A549 (cell line): ENCODE measurements around the gene GRIA1. TPM values are rescaled to one million over a fixed set of nuclear protein-coding genes. Genes with fewer than 3 reads are reported as not detected.

Experiments used
- ATAC-seq, 2 experiments: fragments of 200-7000 bp in 1 of 2; fragments of >200 bp in 1 of 2; cut with Nextera tagmentation in 1 of 2; cut with Tn5 transposase in 1 of 2; 3 replicates each; pipeline versions ENCODE4 v1.8.0 to v1.9.1; 2018 to 2020; ENCODE audit warnings: mild to moderate bottlenecking in 1 of 2, moderate library complexity in 1 of 2
- CTCF ChIA-PET: fragments of 300-600 bp; sonication (Branson Sonifier 250); formaldehyde crosslinking; extraction: SDS; loops from one replicate; lab custom pipeline; 2021; ENCODE audit warnings: antibody characterized with exemption, inconsistent platforms; lab: Yijun Ruan, JAX
- POLR2A ChIA-PET: fragments of 350-600 bp; formaldehyde crosslinking; extraction: SDS; loops from one replicate; lab custom pipeline; 2021; ENCODE audit warnings: antibody characterized with exemption, inconsistent platforms; lab: Yijun Ruan, JAX
- DNase-seq, 2 experiments: peaks; one replicate each; pipeline versions ENCODE4 v3.0.0 to v3.0.0-alpha.2; 2011 to 2016; ENCODE audit warnings: low read depth in 1 of 2, low spot score in 1 of 2
- FAIRE-seq: peaks from 2 replicates; lab custom pipeline; 2011; peaks lifted over from hg19 to GRCh38; lab: Jason Lieb, UNC
- H3K27ac ChIP-seq, 2 experiments: fragments of >200 bp; sonication (Bioruptor Twin); formaldehyde crosslinking; 3 replicates each; pipeline ENCODE4 v1.5.1; 2016 to 2017
- H3K4me1 ChIP-seq: fragments of >200 bp; sonication (Bioruptor Twin); formaldehyde crosslinking; 3 replicates; pipeline ENCODE4 v1.6.1; 2016
- H3K4me2 ChIP-seq: fragments of >200 bp; sonication (Bioruptor Twin); formaldehyde crosslinking; 3 replicates; pipeline ENCODE4 v1.6.1; 2016
- H3K4me3 ChIP-seq: fragments of >200 bp; sonication (Bioruptor Twin); formaldehyde crosslinking; 3 replicates; pipeline ENCODE4 v1.5.1; 2016
- H3K9me3 ChIP-seq: fragments of >200 bp; sonication (Bioruptor Twin); formaldehyde crosslinking; 3 replicates; pipeline ENCODE4 v1.6.1; 2016
- BCL3 ChIP-seq: fragments of >200 bp; sonication (Bioruptor Twin); formaldehyde crosslinking; IDR thresholded peaks from 3 replicates; pipeline ENCODE4 v1.6.1; 2016
- CBX2 ChIP-seq: fragments of 200-600 bp; sonication (generic); IDR thresholded peaks from 2 replicates; pipeline ENCODE4 v1.6.1; 2016; ENCODE audit warnings: low read depth, mild to moderate bottlenecking, borderline replicate concordance
- CHD4 ChIP-seq: fragments of 200-600 bp; sonication (generic); IDR thresholded peaks from 2 replicates; pipeline ENCODE4 v1.6.1; 2016; ENCODE audit warnings: antibody characterized with exemption, mild to moderate bottlenecking, borderline replicate concordance
- EHMT2 ChIP-seq: fragments of 200-600 bp; sonication (generic); IDR thresholded peaks from 2 replicates; pipeline ENCODE4 v1.6.1; 2016; ENCODE audit warnings: antibody characterized with exemption, low read depth, mild to moderate bottlenecking, moderate library complexity
- FOSB ChIP-seq: fragments of 250-450 bp; sonication (Bioruptor Pico); IDR thresholded peaks from 2 replicates; pipeline ENCODE4 v1.5.0; 2020; ENCODE audit warnings: mild to moderate bottlenecking, moderate library complexity
- FOSL2 ChIP-seq, 2 experiments: fragments of 450-650 bp in 1 of 2; fragments of >200 bp in 1 of 2; sonication (Bioruptor Twin) in 1 of 2; formaldehyde crosslinking; IDR thresholded peaks; 2 replicates each; pipeline versions ENCODE4 v1.5.0 to v1.6.1; 2016 to 2020; ENCODE audit warnings: mild to moderate bottlenecking in 1 of 2, moderate library complexity in 1 of 2
- HMGXB4 ChIP-seq: fragments of 250-450 bp; sonication (Bioruptor Pico); IDR thresholded peaks from 2 replicates; pipeline ENCODE4 v1.5.0; 2021; ENCODE audit warnings: mild to moderate bottlenecking, moderate library complexity, borderline replicate concordance
- HOXA7 ChIP-seq: fragments of 250-450 bp; sonication (Bioruptor Pico); IDR thresholded peaks from 2 replicates; pipeline ENCODE4 v1.5.0; 2020; ENCODE audit warnings: mild to moderate bottlenecking, moderate library complexity
- JUN ChIP-seq, 2 experiments: fragments of >200 bp; sonication (Bioruptor Twin); formaldehyde crosslinking; IDR thresholded peaks; 2 replicates in 1 of 2; 3 replicates in 1 of 2; pipeline ENCODE4 v1.6.1; 2016 to 2017
- KDM1A ChIP-seq: fragments of 200-600 bp; sonication (generic); IDR thresholded peaks from 2 replicates; pipeline ENCODE4 v1.6.1; 2016; ENCODE audit warnings: low read depth, mild to moderate bottlenecking
- KDM5A ChIP-seq: fragments of 200-600 bp; sonication (generic); IDR thresholded peaks from 2 replicates; pipeline ENCODE4 v1.6.1; 2016; ENCODE audit warnings: antibody characterized with exemption, mild to moderate bottlenecking
- MYC ChIP-seq: IDR thresholded peaks from 2 replicates; pipeline ENCODE4 v1.6.1; 2012; ENCODE audit warnings: mild to moderate bottlenecking, inconsistent platforms, low read length, improper control_type of control experiment, borderline replicate concordance
- NPAS2 ChIP-seq: fragments of 250-450 bp; sonication (Bioruptor Pico); IDR thresholded peaks from 2 replicates; pipeline ENCODE4 v1.8.0; 2022; ENCODE audit warnings: mild to moderate bottlenecking, moderate library complexity, borderline replicate concordance
- NR3C1 ChIP-seq: fragments of >200 bp; sonication (Bioruptor Twin); formaldehyde crosslinking; IDR thresholded peaks from 3 replicates; pipeline ENCODE4 v1.6.1; 2017
- PHF8 ChIP-seq: fragments of 200-600 bp; sonication (generic); IDR thresholded peaks from 2 replicates; pipeline ENCODE4 v1.6.1; 2016; ENCODE audit warnings: low read depth, mild to moderate bottlenecking, antibody characterized with exemption, moderate library complexity, borderline replicate concordance
- RARB ChIP-seq: fragments of 250-450 bp; sonication (Bioruptor Pico); IDR thresholded peaks from 2 replicates; pipeline ENCODE4 v1.8.0; 2021; ENCODE audit warnings: mild to moderate bottlenecking, moderate library complexity
- RCOR1 ChIP-seq: fragments of 150-350 bp; IDR thresholded peaks from 2 replicates; pipeline ENCODE4 v1.6.1; 2014; ENCODE audit warnings: antibody characterized with exemption, low read length, low read depth
- SREBF2 ChIP-seq: fragments of 450-650 bp; IDR thresholded peaks from 2 replicates; pipeline ENCODE4 v1.6.1; 2014; ENCODE audit warnings: mild to moderate bottlenecking, moderate library complexity
- TP53 ChIP-seq: fragments of 250-450 bp; sonication (Bioruptor Pico); IDR thresholded peaks from 2 replicates; pipeline ENCODE4 v1.5.0; 2021; ENCODE audit warnings: mild to moderate bottlenecking, moderate library complexity
- ZC3H11A ChIP-seq: fragments of 450-650 bp; IDR thresholded peaks from 2 replicates; pipeline ENCODE4 v1.6.1; 2014; ENCODE audit warnings: antibody characterized with exemption, mild to moderate bottlenecking
- WGBS: methylation state at CpG from one replicate; pipeline ENCODE4 v1.1.6; 2017; ENCODE audit errors: missing lambda C conversion rate; 5-methylcytosine and 5-hydroxymethylcytosine counted together
- polyA plus RNA-seq, 4 experiments: library from polyadenylated mRNA; depleted of rRNA in 3 of 4; stranded (reverse); fragments of >200 nt; fragmentation: RNase III in 1 of 4; extraction: RNeasy Plus Mini Kit Qiagen cat#74134 plus additional on column Dnase treatment in 1 of 4; gene quantifications; 2 replicates in 3 of 4; 3 replicates in 1 of 4; pipeline ENCODE4 v1.2.3, GENCODE V29; 2011 to 2017
- TF ChIP-seq, protein P1 (sequence below): IDR thresholded peaks from 2 replicates; pipeline ENCODE4 v1.6.1; 2012; ENCODE audit warnings: low read depth, borderline replicate concordance
- TF ChIP-seq, protein P2 (sequence below): fragments of >200 bp; sonication (Bioruptor Twin); formaldehyde crosslinking; IDR thresholded peaks from 2 replicates; pipeline ENCODE4 v1.6.1; 2016

The GRIA1 gene
- polyA plus RNA-seq, 2 of the 4 experiments (the other 2 are of a cell fraction), result not detected

DNA sequence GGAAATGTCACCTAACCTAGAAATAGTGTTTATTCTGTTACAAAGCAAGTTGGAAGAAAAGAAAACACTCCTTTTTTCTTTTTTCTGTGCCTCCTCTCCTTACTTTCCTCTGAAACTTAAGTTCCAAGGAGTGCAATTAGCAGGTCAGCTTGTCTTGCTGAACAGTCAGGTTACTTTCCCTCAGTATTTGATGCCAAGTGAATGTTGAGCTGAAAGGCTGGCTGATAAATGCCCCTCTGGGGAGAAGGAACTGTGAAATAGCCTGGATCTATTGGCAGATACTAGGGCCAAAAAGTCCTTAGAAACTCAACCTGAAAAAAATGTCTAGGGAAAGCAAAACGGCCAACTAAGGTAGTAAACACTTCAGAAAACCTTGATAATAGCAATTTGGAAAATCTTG lies 43.6 kb downstream of the GRIA1 start:
- no peak for TF ChIP-seq NR3C1
- no peak for TF ChIP-seq FOSB (CRISPR knock-in tag)
- no peak for TF ChIP-seq HOXA7 (CRISPR knock-in tag)
- TF ChIP-seq CBX2, result no peak
- TF ChIP-seq EHMT2, result no peak
- no peak for TF ChIP-seq TP53 (CRISPR knock-in tag)
- TF ChIP-seq CHD4, result no peak
- Histone ChIP-seq H3K27ac (no peak overlapping the region), H3K4me2 (no peak overlapping the region), H3K4me1 (no peaks in the 10 kb centered on the region), H3K4me3 (no peak overlapping the region), H3K9me3 (no peaks in the 10 kb centered on the region)
- DNase-seq (no peak), ATAC-seq (no peak), FAIRE-seq (no peak)
- WGBS, result 0% methylated on average over 1 of the region's 1 CpG
- ChIA-PET CTCF (interaction anchor here (1.1 kb wide), 1 partner anchor 287 kb away, joined by 3 read pairs; no protein-coding TSS in a partner anchor), POLR2A (no interaction called here)

- H3K4me1 ChIP-seq, result no peaks in the 10 kb centered on the region
- no peak for DNase-seq
- no peak overlapping the region for H3K4me3 ChIP-seq
- FAIRE-seq, result no peak
- H3K4me2 ChIP-seq, result no peak overlapping the region
- H3K27ac ChIP-seq, result no peak overlapping the region
- TF ChIP-seq ZC3H11A, result no peak
- no peak for TF ChIP-seq HMGXB4
- no peak for TF ChIP-seq KDM1A
- no peak for TF ChIP-seq MYC
- no peak for TF ChIP-seq FOSL2 (IDR thresholded peaks at IDR 0.05)
- no peak for TF ChIP-seq FOSL2 (CRISPR knock-in tag; IDR thresholded peaks at IDR 0.05)
- TF ChIP-seq RARB (CRISPR knock-in tag), result no peak
- no peak for TF ChIP-seq EHMT2
- TF ChIP-seq, protein P1, sequence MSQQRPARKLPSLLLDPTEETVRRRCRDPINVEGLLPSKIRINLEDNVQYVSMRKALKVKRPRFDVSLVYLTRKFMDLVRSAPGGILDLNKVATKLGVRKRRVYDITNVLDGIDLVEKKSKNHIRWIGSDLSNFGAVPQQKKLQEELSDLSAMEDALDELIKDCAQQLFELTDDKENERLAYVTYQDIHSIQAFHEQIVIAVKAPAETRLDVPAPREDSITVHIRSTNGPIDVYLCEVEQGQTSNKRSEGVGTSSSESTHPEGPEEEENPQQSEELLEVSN, result no peak
- TF ChIP-seq CHD4, result no peak
- TF ChIP-seq SREBF2, result no peak
- TF ChIP-seq PHF8, result no peak
- TF ChIP-seq, protein P2, sequence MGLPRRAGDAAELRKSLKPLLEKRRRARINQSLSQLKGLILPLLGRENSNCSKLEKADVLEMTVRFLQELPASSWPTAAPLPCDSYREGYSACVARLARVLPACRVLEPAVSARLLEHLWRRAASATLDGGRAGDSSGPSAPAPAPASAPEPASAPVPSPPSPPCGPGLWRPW, result no peak
- no peak for TF ChIP-seq NPAS2 (CRISPR knock-in tag)
- no peak for TF ChIP-seq KDM5A
- TF ChIP-seq RCOR1, result no peak
- TF ChIP-seq NR3C1, result no peak
- TF ChIP-seq BCL3, result no peak
- TF ChIP-seq JUN (IDR thresholded peaks at IDR 0.05), result no peak
- 36% methylated on average over 8 of the region's 8 CpGs for WGBS
- no peak for ATAC-seq
- CTCF ChIA-PET, result no interaction called here
- no peaks in the 10 kb centered on the region for H3K9me3 ChIP-seq
- POLR2A ChIA-PET, result no interaction called here
Observed at GRCh38 chr5:153537207-153537606, 46.7 kb downstream of the GRIA1 start.
